SKM-1 treated with dmso at 0.1 percent for 144 hours (cell line): ENCODE results near the gene LGALS3BP.

Experiments
- DNase-seq: peaks from one replicate; lab custom pipeline; 2025; ENCODE audit not compliant: unreplicated experiment; lab: John Stamatoyannopoulos, UW

The LGALS3BP gene

GRCh38 chr17:79000396-79001189 is 20.9 kb upstream of the LGALS3BP start:
- DNase-seq: no peak

- no peak for DNase-seq
These were observed 20.2 kb upstream of the LGALS3BP start for GRCh38 chr17:78999947-79000395.

DNA sequence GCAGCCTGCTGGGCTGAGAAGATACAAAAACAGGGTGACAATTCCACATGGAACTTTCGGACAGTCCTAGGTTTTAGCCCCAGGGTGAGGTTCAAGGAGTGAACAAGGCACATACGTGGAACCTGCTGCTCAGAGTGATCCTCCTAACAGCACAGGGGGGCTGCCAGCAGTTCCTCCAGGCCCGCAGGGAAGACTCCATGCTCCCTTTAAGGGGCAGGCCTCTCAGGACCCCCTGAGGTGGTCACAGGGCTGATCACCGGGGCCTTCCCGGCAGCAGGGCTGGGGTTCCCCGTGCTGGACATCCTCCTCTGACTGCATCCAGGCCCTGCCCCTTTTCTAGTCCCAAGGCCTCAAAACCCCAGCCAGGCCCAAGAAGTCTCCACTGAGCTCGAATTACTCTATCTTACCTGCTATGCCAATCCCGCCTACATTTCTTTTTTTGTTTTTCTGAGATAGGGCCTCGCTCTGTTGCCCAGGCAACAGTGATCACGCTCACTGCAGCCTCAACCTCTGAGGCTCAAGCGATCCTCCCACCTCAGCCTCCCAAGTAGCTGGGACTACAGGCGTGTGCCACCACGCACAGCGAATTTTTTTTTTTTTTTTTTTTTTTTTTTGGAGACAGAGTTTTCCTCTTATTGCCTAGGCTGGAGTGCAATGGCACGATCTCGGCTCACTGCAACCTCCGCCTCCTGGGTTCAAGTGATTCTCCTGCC is 19.5 kb upstream of the LGALS3BP start:
- DNase-seq: no peak

- DNase-seq: no peak
These were observed 18.8 kb upstream of the LGALS3BP start for GRCh38 chr17:78998311-78999055.

DNA sequence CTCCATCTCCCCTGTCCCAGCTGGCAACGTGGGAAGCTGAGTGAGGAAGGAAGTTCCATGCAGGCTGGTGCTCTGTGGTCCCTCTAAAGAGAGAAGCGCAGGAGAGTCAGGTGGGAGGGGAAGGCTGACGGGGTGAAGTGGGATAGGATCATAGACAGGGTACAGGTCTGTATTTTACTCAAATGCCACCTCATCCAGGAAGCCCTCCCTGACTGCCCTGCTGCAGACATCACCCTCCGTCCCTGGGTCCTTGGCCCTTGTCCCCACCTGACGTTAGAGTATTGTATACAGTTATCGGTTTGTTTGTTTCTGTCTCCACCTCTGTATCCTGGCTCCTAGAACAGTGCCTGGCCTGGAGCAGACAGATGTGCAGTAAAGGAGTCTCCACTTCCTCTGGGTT is 18.2 kb upstream of the LGALS3BP start:
- DNase-seq: no peak

GRCh38 chr17:78997231-78997741 is 17.6 kb upstream of the LGALS3BP start:
- no peak for DNase-seq

GRCh38 chr17:78996781-78997201 is 17.1 kb upstream of the LGALS3BP start:
- no peak for DNase-seq

DNA sequence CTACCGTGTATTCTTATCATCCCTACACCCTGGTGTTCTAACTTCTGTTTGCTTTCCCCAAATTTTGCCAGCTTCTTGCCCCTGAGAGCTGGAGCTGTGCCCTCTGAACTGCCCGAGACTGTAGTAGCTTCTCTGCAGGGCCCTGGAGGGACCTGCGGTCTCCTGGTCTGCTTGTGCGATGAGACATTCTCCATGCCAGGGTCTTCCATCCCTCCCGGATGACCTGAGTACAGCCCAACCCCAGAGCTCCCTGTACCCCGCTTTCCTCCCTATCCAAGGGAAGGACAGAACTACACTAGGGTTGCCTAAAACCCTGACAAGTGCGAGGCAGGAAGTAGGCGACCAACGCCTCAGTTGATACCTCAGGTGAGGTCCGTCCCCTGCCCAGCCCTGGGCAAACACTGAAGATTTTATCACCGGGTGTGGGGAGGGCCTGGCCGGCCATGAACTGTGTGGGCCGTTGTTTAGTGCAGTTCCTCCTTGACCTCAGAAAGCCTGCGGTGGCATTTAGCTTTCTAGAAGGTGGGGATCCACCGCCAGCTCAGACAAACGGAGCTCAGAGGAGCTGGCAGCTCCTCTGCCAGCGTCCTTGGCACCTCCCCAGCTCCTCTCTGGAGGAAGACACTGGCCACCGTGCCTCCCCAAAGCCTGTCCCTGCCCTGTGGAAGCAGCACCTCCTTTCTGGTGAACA is 16.2 kb upstream of the LGALS3BP start:
- DNase-seq: no peak

GRCh38 chr17:78995022-78995760 is 15.5 kb upstream of the LGALS3BP start:
- no peak for DNase-seq

DNA sequence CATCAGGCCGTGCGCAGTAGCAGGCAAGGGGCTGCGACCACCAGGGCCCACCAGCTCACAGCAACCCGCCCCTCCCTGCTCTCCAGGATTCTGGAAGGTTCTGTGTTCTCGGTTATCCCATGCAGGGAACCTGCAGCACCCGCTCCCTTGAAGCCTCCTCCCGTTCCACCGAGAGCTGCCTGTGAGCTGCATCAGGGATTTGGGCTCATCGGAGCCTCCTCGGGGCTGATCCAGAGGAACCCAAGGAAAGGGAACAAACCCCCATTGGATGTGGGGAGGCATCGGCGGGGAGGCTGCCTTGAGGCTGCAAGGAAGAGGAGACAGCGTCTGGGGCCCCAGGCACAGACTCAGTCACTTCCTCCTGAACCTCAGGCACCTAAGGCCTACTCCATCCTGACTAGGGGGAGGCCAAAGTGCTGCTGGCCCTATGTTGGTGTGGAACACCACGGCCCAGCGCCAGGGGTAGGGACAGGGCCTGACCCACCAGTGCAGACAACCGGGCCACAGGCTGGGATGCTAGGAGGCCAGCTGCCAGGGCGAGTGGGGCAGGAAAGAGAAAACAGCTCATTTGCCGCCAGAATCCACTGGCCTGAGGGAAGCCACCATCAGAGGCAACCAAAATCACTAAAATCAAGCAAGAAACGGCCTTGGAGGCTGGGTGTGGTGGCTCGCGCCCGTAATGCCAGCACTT is 14.4 kb upstream of the LGALS3BP start:
- no peak for DNase-seq

GRCh38 chr17:78993241-78993956 is 13.7 kb upstream of the LGALS3BP start:
- peak; percentile 10 for DNase-seq

GRCh38 chr17:78992542-78993212 is 13.0 kb upstream of the LGALS3BP start:
- no peak for DNase-seq

DNA sequence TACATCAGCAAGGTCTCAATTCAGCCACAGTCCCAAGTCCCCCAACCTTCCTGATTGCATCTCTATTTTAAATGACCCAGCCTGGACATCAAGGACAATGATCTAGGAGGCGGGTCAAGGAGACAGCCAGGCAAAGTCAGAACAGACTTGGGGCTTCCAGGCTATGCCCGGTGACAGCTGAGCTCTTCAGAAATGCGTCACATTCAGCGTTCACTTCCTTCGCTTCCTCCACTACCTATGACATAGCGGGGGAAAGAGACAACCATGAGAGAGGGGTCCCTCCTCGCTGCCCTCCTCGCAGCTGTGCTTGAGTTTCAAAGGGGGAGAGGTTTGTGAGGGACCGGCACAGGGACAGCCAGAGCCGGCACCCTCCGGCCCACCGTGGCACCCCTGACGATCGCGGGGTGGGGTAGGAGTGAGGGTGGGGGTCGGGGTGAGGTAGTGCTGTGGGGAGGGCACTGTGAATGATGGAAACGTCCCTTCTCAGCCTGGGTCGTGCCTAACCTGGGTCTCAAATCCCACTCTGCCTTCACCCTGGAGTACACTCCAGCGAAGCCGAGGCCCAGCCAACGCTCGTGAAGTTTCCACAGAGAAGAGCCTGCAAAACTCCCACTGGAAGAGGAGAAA is 12.3 kb upstream of the LGALS3BP start:
- no peak for DNase-seq

DNA sequence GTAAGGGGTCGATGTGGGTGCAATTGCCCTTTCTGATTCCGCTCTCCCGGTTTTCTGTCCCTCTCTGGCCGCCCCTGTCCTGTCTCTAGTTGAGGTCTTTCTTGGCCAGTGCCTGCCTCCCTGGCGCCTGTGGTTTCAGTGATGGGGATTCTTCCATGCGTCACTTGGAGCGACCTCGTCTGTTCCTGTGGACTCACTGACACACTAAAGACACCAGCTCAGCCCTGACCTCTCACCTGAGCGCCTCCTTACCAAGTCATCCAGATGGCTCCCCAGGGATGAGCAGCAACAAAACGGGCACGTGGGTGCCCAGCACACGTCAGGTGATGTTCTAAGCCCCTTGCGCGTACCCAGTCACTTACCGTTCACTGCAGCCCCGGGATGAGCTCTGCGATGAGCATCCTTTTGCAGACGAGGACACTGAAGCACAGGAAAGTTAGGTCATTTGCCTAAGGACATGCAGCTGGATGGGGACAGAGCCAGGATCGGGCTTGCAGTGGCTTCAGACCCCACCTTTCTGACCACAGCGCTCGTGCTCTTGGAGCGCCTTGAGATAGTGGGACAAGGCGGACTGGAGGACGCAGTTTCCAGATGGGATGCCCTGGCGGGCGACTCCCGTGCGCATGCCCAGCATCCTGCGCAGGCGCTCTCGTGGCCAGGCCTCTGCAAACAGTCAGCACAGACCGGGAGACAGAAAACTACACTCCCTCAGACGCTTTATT is 11.5 kb upstream of the LGALS3BP start:
- no peak for DNase-seq

DNA sequence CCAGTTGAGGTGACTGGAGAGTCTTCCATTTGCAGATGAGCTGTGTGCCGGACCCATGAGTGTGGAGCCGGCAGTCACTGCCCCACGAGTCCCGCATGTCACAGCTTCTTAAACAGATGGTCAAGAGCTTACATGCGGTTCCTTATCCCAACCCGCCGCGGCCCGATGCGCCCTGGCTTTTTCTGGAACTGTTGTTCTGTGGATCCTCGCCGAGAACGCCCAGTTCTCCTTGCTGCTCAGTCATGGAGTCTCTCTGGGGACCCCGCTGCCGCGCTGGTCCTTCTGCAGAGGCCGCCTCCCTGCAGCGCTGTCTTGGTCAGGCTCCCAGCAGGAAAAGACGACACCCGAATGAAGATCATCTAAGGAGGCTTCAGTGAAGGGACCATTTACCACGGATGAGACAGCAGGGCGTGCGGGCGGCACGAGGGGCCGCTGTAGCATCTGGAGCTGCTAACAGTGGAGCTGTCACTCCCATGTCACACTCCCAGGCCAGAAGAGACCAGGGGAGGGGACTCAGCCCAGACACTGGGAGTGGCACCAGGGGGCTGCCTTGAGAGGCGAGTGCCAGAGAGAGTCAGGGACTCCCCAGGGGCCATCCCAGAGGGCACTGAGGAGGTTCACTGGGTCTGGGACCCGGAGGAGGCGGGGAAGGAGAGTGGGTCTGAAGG is 10.8 kb upstream of the LGALS3BP start:
- DNase-seq: no peak

GRCh38 chr17:78988152-78988551 is 8.4 kb upstream of the LGALS3BP start:
- DNase-seq: no peak
